Body of pancreas (tissue), 4 donors: ENCODE data around the gene KIFC3. TPM values are rescaled to one million over a fixed set of nuclear protein-coding genes. Genes with fewer than 3 reads are reported as not detected.

ENCODE experiments used
- ATAC-seq: fragments of 150-250 bp; one replicate; pipeline ENCODE4 v1.9.1; 2016
- DNase-seq, 4 donors: peaks; one replicate each; pipeline ENCODE4 v3.0.0-alpha.2; 2019
- H3K27ac ChIP-seq, 4 donors: fragments of 200-600 bp; sonication (generic); 1 replicate in 3 of 4; 2 replicates in 1 of 4; pipeline versions ENCODE4 v1.5.1 to v1.6.1; 2016 to 2019; ENCODE audit warnings: mild to moderate bottlenecking in 1 of 4, mixed read lengths in 1 of 4, moderate library complexity in 1 of 4
- H3K27me3 ChIP-seq, 2 donors: fragments of 200-600 bp; sonication (generic); one replicate each; pipeline ENCODE4 v1.6.0; 2016; ENCODE audit warnings: mild to moderate bottlenecking in 1 of 2
- H3K36me3 ChIP-seq, 2 donors: fragments of 200-600 bp; sonication (generic); replicated peaks in 1 of 2; 2 replicates each; pipeline ENCODE4 v1.5.1; 2016; ENCODE audit warnings: low read depth in 2 of 2; ENCODE audit not compliant: insufficient read depth in 1 of 2
- H3K4me1 ChIP-seq: fragments of 200-600 bp; sonication (generic); one replicate; pipeline ENCODE4 v1.6.0; 2016
- H3K4me3 ChIP-seq, 2 donors: fragments of 200-600 bp; sonication (generic); 1 replicate in 1 of 2; 2 replicates in 1 of 2; pipeline ENCODE4 v1.5.1; 2016 to 2019
- H3K9me3 ChIP-seq, 3 donors: fragments of 200-600 bp; sonication (generic); 1 replicate in 2 of 3; 2 replicates in 1 of 3; pipeline ENCODE4 v1.5.1; 2016
- CTCF ChIP-seq, 7 experiments: fragments of 450-650 bp in 4 of 7; fragments of 200-600 bp in 3 of 7; sonication (generic) in 3 of 7; IDR thresholded peaks; one replicate each; pipeline ENCODE4 v1.5.1; 2016 to 2019; ENCODE audit warnings: antibody characterized with exemption in 7 of 7
- POLR2A ChIP-seq, 3 donors: fragments of 450-650 bp; IDR thresholded peaks; one replicate each; pipeline ENCODE4 v1.6.1; 2016; ENCODE audit warnings: antibody characterized with exemption in 3 of 3, mild to moderate bottlenecking in 2 of 3
- WGBS, 2 donors: methylation state at CpG; one replicate each; pipeline ENCODE4 v1.1.5; 2017; 5-methylcytosine and 5-hydroxymethylcytosine counted together
- intact Hi-C: fragments of 100-400 bp; cut with DNase I; formaldehyde crosslinking; loops from one replicate; pipeline ENCODE4 v1.15.1; 2023
- total RNA-seq, 2 donors: library from RNA; depleted of rRNA; stranded (reverse); fragments of >200 nt; gene quantifications; one replicate each; pipeline ENCODE4 v1.1.0, GENCODE V29; 2016

The KIFC3 gene
- total RNA-seq, 2 donors from 2014 or later, result 120 to 205 TPM

- no peaks in the 10 kb centered on the region for H3K27me3 ChIP-seq
- 72 to 80% methylated on average over 4 to 6 of the region's 6 CpGs for WGBS, 2 donors
- H3K4me1 ChIP-seq, result peaks cover 85% of the 10 kb centered on the region
- intact Hi-C loops, result no loop called here
- H3K27ac ChIP-seq, result peak overlapping the region in 3 of 4 donors; percentile 27 to 43 (median 34)
- DNase-seq (no peak), ATAC-seq (no peak)
- H3K9me3 ChIP-seq, result no peaks in the 10 kb centered on the region
- H3K4me3 ChIP-seq, result no peak overlapping the region
- no peaks in the 10 kb centered on the region for H3K36me3 ChIP-seq
- no peak for TF ChIP-seq POLR2A (IDR thresholded peaks at IDR 0.05)
- TF ChIP-seq CTCF (IDR thresholded peaks at IDR 0.05), result no peak
Measured at GRCh38 chr16:57825298-57826044, 23.2 kb upstream of the KIFC3 start.

- DNase-seq (no peak), ATAC-seq (peak; percentile 14)
- Histone ChIP-seq H3K36me3 (no peaks in the 10 kb centered on the region), H3K27me3 (no peaks in the 10 kb centered on the region), H3K27ac (peak overlapping the region in 3 of 4 donors; percentile 27 to 43 (median 34)), H3K4me1 (peaks cover 84% of the 10 kb centered on the region), H3K4me3 (no peak overlapping the region), H3K9me3 (no peaks in the 10 kb centered on the region)
- TF ChIP-seq POLR2A (IDR thresholded peaks at IDR 0.05) (no peak), CTCF (IDR thresholded peaks at IDR 0.05) (no peak)
- intact Hi-C loops, result no loop called here
- 44 to 57% methylated on average over 1 to 2 of the region's 2 CpGs for WGBS, 2 donors
Measured at GRCh38 chr16:57824888-57825287, 22.6 kb upstream of the KIFC3 start.

GRCh38 chr16:57823836-57824235 is 21.5 kb upstream of the KIFC3 start:
- Histone ChIP-seq H3K27me3 (no peaks in the 10 kb centered on the region), H3K4me3 (no peak overlapping the region), H3K9me3 (no peaks in the 10 kb centered on the region), H3K36me3 (no peaks in the 10 kb centered on the region), H3K27ac (peak overlapping the region in 3 of 4 donors; percentile 23 to 55 (median 34)), H3K4me1 (peaks cover 79% of the 10 kb centered on the region)
- WGBS, 2 donors, result 52 to 59% methylated on average over 5 of the region's 5 CpGs
- intact Hi-C loops, result no loop called here
- no peak for TF ChIP-seq POLR2A (IDR thresholded peaks at IDR 0.05)
- no peak for TF ChIP-seq CTCF (IDR thresholded peaks at IDR 0.05)
- peak in 2 of 4 donors; percentile 55 to 60 for DNase-seq
- ATAC-seq, result no peak

- Histone ChIP-seq H3K4me1 (peaks cover 79% of the 10 kb centered on the region), H3K9me3 (no peaks in the 10 kb centered on the region), H3K27ac (peak overlapping the region in 3 of 4 donors; percentile 6 to 55 (median 31)), H3K4me3 (no peak overlapping the region), H3K27me3 (no peaks in the 10 kb centered on the region), H3K36me3 (no peaks in the 10 kb centered on the region)
- TF ChIP-seq POLR2A (IDR thresholded peaks at IDR 0.05) (no peak), CTCF (IDR thresholded peaks at IDR 0.05) (no peak)
- ATAC-seq (no peak), DNase-seq (no peak)
- WGBS, 2 donors, result 11 to 14% methylated on average over 2 of the region's 2 CpGs
- intact Hi-C loops, result no loop called here
Measured at GRCh38 chr16:57822856-57823255, 20.6 kb upstream of the KIFC3 start.
